Calu3 (cell line): ENCODE results near the gene IHH. TPM values are rescaled to one million over a fixed set of nuclear protein-coding genes. Genes with fewer than 3 reads are reported as not detected.

Source experiments
- BruUV-seq: library from RNA; stranded (reverse); fragments of 400-500 nt; replicated peaks from 2 replicates; lab custom pipeline; 2021; lab: Mats Ljungman, UMichigan
- CTCF ChIA-PET: fragments of 300-600 bp; sonication (Branson Sonifier 250); formaldehyde crosslinking; loops from one replicate; lab custom pipeline; 2022; ENCODE audit warnings: antibody characterized with exemption; lab: Charles Lee
- DNase-seq: peaks from one replicate; pipeline ENCODE4 v3.0.0; 2022
- H3K27ac Mint-ChIP-seq: one replicate; pipeline ENCODE4 v1.8.0; 2022; ENCODE audit warnings: mixed read lengths; ENCODE audit not compliant: unreplicated experiment
- H3K27me3 Mint-ChIP-seq: one replicate; pipeline ENCODE4 v1.8.0; 2022; ENCODE audit warnings: mixed read lengths; ENCODE audit not compliant: unreplicated experiment
- H3K36me3 Mint-ChIP-seq: one replicate; pipeline ENCODE4 v1.8.0; 2022; ENCODE audit warnings: mild to moderate bottlenecking, moderate library complexity, mixed read lengths; ENCODE audit not compliant: insufficient read depth, unreplicated experiment
- H3K4me1 Mint-ChIP-seq: one replicate; pipeline ENCODE4 v1.8.0; 2022; ENCODE audit warnings: mild to moderate bottlenecking, low read depth, mixed read lengths; ENCODE audit not compliant: unreplicated experiment
- H3K4me3 Mint-ChIP-seq: one replicate; pipeline ENCODE4 v1.8.0; 2022; ENCODE audit warnings: mild to moderate bottlenecking, low read depth, moderate library complexity, mixed read lengths; ENCODE audit not compliant: unreplicated experiment
- H3K9me3 Mint-ChIP-seq: one replicate; pipeline ENCODE4 v1.8.0; 2022; ENCODE audit warnings: low read depth, mixed read lengths; ENCODE audit not compliant: unreplicated experiment
- CTCF ChIP-seq: fragments of 200-600 bp; IDR thresholded peaks from one replicate; pipeline ENCODE4 v1.8.0; 2022; ENCODE audit warnings: antibody characterized with exemption; ENCODE audit not compliant: unreplicated experiment
- intact Hi-C: fragments of 100-400 bp; cut with micrococcal nuclease; formaldehyde crosslinking; loops from one replicate; pipeline ENCODE4 v1.10.0; 2022; ENCODE audit not compliant: unreplicated experiment
- total RNA-seq: library from RNA; stranded (reverse); gene quantifications from 2 replicates; pipeline ENCODE4 v1.2.3, GENCODE V29; 2022

The IHH gene
- total RNA-seq, 1 experiment from 2014 or later, result 9.0 TPM

GRCh38 chr2:219028141-219028540, 32.6 kb downstream of the IHH start:
- no peak overlapping the region for H3K27ac Mint-ChIP-seq
- no peaks in the 10 kb centered on the region for H3K27me3 Mint-ChIP-seq
- no peaks in the 10 kb centered on the region for H3K4me1 Mint-ChIP-seq
- no peak for DNase-seq
- CTCF ChIA-PET, result interaction anchor here (0.5 to 3.2 kb wide), 3 partner anchors 10 to 91 kb away, joined by 3 to 71 read pairs (median 19); no protein-coding TSS in a partner anchor
- no peak overlapping the region for H3K4me3 Mint-ChIP-seq
- H3K9me3 Mint-ChIP-seq, result no peaks in the 10 kb centered on the region
- TF ChIP-seq CTCF, result no peak
- BruUV-seq, result no TSS peak
- intact Hi-C loops, result no loop called here
- H3K36me3 Mint-ChIP-seq, result no peaks in the 10 kb centered on the region

DNA sequence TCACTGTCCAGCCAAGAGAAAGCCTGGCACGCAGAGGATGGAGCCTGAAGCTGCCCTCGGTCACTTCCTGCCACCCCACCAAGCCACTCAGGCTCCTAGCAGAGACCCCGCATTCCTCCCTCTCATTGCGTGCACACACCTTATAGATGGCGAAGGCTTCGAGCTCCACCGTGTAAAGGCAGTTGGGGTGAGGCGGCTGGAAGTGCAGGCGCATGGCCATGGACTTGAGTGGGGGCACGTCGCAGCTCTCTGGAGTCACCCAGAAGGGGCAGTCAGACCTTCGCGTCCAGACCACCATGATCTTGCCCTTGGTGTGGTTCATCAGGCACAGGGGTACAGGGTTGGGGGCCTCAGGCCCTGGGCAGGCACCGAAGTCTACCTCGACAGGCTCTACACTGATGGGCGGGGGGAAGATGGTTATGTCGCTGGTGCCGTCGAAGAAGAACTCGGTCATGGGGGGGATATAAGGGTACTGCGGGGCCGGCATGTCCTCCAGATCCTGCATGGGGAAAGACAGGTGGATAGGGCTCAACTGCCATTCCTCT, 33.1 kb downstream of the IHH start:
- CTCF ChIA-PET, result interaction anchor here (0.5 to 3.2 kb wide), 3 partner anchors 32 to 92 kb away, joined by 3 to 71 read pairs (median 3); no protein-coding TSS in a partner anchor
- no peak overlapping the region for H3K27ac Mint-ChIP-seq
- H3K36me3 Mint-ChIP-seq, result no peaks in the 10 kb centered on the region
- no peak for DNase-seq
- no peaks in the 10 kb centered on the region for H3K9me3 Mint-ChIP-seq
- TF ChIP-seq CTCF, result no peak
- H3K4me1 Mint-ChIP-seq, result no peaks in the 10 kb centered on the region
- no TSS peak for BruUV-seq
- intact Hi-C loops, result no loop called here
- no peaks in the 10 kb centered on the region for H3K27me3 Mint-ChIP-seq
- H3K4me3 Mint-ChIP-seq, result no peak overlapping the region

- DNase-seq, result no peak
- TF ChIP-seq CTCF, result no peak
- intact Hi-C loops, result no loop called here
- no TSS peak for BruUV-seq
- H3K4me1 Mint-ChIP-seq, result no peaks in the 10 kb centered on the region
- H3K9me3 Mint-ChIP-seq, result no peaks in the 10 kb centered on the region
- H3K36me3 Mint-ChIP-seq, result no peaks in the 10 kb centered on the region
- H3K27ac Mint-ChIP-seq, result no peak overlapping the region
- H3K27me3 Mint-ChIP-seq, result no peaks in the 10 kb centered on the region
- H3K4me3 Mint-ChIP-seq, result no peak overlapping the region
- CTCF ChIA-PET, result interaction anchor here (0.6 to 1.2 kb wide), 2 partner anchors 64 to 93 kb away, joined by 3 read pairs; no protein-coding TSS in a partner anchor
Measured at GRCh38 chr2:219026946-219027345, 33.8 kb downstream of the IHH start.

DNA sequence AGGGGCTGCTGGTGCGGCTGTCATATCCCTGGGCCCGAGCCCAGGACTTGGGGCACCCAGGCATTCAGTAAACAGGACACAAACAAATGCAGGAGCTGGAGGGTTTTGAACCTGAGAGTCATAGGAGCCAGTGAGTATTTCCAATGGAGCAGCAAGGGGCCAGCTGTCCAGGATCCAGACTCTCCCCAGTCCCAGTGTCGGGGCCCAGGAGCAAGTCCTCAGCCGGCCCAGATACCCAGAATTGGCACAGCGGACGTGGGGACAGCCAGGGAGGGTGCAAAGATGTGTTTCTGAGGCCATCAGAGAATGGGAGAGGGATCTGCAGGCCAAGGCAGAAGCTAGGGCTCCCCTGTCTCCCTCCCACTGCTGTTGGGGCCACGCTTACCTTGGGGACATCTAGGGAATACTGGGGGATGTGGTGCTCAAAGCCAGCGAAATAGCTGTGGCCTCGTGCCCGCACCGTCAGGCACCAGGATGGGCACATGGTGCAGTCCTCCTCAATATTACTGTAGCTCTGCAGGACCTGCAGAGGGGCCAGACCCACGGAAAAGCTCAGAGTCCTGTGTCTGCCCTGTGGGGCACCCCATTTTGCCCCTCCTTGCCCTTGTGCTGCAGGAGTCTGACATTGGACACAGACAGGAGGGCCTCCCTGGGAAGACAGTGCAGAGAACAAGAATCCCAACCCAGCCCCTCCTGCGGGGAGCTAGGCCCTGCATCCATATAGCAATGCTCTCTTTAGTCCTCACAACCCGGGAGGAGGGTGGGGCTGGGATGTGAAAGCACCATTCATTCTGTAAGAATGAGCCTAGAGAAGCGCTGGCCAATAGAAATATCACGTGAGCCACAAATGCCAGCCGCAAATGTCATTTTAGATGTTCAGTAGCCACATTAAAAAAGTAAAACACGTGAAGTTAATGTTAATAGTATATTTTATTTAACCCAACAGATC, 34.8 kb downstream of the IHH start:
- CTCF ChIA-PET, result interaction anchor here (0.8 to 1.6 kb wide), 3 partner anchors 33 to 94 kb away, joined by 3 read pairs; no protein-coding TSS in a partner anchor
- no peak overlapping the region for H3K27ac Mint-ChIP-seq
- no peak for TF ChIP-seq CTCF
- H3K27me3 Mint-ChIP-seq, result no peaks in the 10 kb centered on the region
- BruUV-seq, result no TSS peak
- H3K36me3 Mint-ChIP-seq, result no peaks in the 10 kb centered on the region
- H3K9me3 Mint-ChIP-seq, result no peaks in the 10 kb centered on the region
- no peak for DNase-seq
- no peaks in the 10 kb centered on the region for H3K4me1 Mint-ChIP-seq
- no peak overlapping the region for H3K4me3 Mint-ChIP-seq
- intact Hi-C loops, result no loop called here
